ENCODE measurements around the gene NLK.
"Not testable (repeated sequence)": the region's sequence is repeated elsewhere in the genome, so short reads cannot be mapped to it uniquely, and the experiment has no call there.

Gene NLK

DNA sequence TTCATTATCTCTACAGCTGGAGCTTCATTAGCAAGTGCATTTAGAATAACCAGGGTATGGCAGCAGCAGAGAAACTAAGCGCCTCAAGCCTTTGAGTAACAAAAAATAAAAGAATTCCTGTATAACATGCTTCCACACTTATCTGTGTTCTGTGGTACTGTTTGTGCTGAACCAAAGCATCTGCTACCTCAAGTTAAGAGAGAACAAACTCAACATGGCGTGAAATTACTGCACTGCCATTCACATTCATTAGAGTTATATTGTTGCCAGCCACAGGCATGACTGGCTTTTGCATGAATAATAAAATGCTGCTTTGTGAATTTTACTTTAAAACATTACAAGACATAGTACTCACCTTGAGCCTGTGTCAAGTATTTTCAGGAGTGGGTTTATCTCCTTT is 76.6 kb downstream of the NLK start:
- no peak for DNase-seq

GRCh38 chr17:28119560-28119959 is 77.1 kb downstream of the NLK start:
- DNase-seq: no peak

DNA sequence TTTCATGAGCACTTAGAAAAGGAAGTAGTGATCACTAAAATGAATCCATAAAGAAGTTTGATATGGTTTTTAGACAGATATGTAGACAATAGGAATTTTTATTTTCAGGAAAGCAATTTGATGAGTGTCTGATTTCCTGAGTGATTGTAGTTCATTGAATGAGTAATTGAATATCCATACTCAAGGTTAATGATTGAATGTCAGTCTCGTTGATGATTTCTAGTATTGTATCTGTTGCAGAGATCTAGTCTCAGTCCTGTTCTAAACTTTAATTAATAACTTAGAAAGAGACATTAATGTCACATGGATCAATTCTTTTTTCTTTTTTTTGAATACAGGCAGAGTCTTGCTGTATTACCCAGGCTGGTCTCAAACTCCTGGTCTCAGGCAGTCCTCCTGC is 78.3 kb downstream of the NLK start:
- DNase-seq: no peak

DNA sequence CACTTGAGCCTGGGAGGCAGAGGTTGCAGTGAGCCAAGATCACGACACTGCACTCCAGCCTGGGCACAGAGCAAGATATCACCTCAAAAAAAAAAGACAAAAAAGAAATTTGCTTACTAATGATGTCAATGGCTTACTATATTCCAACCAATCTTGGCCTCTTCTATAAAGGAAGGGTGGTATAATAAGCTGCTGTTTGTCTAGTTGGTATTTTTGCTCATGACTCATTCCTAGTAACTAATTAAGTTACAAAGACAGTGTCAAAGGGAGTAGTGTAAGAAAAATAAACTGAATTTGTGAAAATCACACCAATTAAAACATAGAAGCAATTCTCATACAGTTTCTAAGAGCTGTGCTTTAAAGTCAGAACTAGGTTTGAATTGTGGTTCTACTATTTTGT is 82.5 kb downstream of the NLK start:
- no peak for DNase-seq

- DNase-seq: no peak
These were observed 83.3 kb downstream of the NLK start for GRCh38 chr17:28125526-28126378.

- DNase-seq: no peak
These were observed 84.7 kb downstream of the NLK start for GRCh38 chr17:28127196-28127595.

DNA sequence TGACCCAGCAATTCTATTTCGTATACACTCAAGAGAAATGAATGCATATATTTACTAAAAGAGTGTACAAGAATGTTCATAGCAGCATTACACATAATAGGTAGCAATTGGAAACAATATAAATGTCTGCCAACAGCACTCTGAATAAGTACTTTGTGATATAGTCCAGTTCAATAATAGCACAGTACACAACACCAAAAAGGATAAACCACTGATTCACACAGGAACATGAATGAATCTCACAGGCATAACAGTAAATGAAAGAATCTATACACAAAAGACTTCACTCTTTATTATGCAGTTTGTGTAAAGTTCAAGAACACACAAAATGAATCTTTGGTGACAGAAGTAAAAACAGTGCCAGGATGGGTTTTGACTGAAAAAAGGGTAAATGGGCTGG is 86.3 kb downstream of the NLK start:
- DNase-seq: no peak

GRCh38 chr17:28130472-28130871 is 88.0 kb downstream of the NLK start:
- no peak for DNase-seq

DNA sequence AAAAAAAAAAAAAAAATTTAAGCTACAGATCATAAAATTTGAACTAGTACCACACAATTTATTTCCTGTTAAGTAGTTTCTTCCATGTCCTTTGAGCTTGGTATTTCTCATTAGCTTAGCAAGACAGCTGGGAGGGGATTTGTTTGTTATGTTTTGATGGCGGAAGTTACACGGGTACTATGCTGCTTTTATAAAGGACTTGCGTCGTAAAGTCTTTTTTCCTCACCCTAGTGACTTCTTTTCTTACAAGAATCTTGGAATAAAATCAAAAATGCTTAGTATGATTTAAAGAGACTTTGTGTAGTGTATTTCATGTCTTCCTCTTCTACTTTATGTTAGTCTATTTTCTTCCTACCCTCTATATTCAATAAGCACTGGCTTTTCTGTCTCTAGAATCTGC is 89.1 kb downstream of the NLK start:
- no peak for DNase-seq

- DNase-seq: no peak
These were observed 91.1 kb downstream of the NLK start for GRCh38 chr17:28133562-28133970.

DNA sequence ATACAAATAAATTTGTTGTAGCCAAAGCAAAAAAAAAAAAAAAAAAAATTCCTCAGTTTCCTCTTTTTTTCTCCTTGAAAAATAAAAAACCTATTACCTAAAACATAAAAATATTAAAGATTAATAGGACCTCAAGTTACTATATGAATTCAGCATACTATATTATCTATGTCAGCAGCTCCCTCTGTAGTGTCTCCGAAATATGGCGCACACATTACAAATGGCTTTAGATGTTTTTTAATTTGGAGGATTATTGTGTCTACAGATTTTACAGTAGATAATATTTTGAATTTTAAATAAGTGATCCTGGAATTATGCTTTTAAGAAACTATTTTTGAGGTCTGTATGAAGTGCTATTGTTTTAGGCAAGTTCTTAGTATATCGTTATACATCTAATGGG is 94.4 kb downstream of the NLK start:
- no peak for DNase-seq

DNA sequence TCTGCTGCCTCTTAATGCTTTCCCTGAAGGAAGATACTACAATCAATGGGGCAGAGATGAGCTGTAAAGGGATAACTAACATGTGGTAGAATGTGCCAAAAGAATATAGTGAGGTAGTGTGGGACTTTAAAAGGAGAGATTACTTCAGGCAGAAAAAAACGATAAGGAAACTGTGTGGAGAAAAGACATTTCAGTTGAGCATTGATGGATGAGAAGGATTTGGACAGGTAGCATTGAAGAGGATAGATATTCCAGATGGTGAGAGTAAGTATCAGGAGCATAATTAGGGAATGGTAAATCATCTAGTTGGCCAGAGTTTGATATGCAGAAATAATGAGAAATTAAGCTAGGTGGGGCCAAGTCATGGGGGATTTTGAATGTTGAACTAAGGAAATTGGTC is 97.3 kb downstream of the NLK start:
- no peak for DNase-seq

DNA sequence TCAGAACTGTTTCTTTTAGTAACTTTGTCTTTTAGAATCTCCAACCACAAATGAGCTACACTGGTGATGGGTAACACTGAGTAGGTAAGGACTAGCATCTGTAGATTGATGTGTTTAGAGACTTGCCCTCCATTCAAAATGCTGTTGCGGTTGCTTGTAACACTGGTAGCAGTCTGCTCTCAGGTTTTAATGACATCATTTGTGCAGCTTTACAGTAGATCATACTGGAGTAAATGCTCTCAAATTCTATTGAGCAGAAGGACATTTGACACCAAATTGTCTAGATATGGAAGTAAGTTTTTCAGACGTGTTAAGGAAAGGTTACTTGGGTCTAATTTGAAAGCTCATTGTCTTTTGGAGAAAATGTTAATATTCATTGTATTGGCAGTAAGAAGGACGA is 98.8 kb downstream of the NLK start:
- DNase-seq: no peak

DNA sequence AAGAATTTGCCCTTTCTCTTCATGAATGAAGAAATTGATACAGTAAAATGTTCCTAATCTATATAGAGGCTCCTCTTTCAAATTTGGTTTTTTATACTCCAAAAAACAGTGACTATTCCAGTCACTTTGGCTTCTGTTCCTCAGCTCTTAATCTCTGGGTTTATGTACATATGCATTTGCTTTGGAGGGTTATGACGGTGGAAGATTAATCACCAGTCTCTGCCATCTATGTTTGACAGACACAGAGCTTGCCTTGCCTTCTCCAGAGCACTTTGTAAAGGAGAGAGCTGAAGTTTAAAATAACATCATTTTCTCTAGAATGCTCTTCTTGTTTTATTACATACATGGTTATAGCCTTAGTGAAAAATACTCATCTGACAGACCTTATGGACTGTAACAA is 99.3 kb downstream of the NLK start:
- DNase-seq: no peak

DNA sequence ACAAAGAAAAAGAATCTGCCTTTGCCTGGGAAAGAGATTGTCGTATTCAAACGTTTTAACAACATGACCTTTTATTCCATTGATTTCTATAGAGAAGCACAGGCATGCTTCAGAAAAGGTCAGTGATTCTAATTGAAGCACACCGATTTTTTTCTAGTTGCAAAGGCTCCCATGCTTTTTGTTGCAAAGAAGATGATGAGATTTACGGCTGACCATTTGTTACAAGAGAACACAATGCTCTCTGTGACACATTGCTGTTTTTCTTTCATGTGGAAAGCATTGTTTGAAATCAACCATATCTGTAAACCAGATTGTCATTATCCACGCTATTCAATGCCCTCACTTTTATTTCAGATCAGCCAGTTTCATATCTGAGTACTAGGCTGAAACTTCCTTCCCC is 99.8 kb downstream of the NLK start:
- DNase-seq: no peak

GRCh38 chr17:28144019-28144418 is 101.5 kb downstream of the NLK start:
- DNase-seq: no peak

DNA sequence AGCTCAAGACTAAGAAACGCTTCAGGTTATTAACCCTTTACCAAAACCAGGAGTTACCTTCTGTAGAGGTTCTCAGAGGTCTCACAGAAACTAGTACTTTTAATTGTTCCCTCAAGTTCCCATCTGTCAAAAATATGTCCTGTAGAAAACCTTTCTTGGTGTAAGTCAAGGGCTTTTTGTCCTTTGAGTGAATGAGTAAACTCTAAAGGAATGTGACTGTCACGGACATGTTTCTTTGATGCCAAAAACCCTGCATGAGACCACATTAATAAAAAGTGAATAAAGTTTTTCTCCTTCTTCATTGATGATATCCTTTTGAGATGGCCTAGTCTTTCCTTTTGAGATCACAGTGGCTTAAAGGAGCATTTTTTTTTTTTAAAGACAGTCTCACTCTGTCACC is 102.9 kb downstream of the NLK start:
- no peak for DNase-seq

GRCh38 chr17:28147017-28147416 is 104.5 kb downstream of the NLK start:
- DNase-seq: no peak

GRCh38 chr17:28151001-28151400 is 108.5 kb downstream of the NLK start:
- no peak for DNase-seq

DNA sequence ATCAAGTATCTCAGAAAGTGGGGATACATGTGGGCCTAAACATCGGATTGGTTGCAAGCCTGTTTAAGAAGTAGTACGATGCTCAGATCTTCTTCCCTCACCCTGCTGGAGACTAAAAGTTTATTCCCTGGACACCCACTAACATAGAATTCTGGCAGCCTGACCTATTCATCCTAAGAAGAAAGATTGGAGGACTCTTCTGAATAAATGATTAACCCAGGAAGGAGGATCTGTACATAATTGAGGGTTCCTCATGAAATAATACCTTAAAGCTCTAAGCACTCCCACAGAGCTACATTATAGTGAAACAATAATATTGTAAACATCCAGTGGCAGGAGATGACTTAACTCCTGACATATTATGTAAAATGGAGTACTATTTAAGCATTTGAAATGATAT is 111.7 kb downstream of the NLK start:
- no peak for DNase-seq

DNA sequence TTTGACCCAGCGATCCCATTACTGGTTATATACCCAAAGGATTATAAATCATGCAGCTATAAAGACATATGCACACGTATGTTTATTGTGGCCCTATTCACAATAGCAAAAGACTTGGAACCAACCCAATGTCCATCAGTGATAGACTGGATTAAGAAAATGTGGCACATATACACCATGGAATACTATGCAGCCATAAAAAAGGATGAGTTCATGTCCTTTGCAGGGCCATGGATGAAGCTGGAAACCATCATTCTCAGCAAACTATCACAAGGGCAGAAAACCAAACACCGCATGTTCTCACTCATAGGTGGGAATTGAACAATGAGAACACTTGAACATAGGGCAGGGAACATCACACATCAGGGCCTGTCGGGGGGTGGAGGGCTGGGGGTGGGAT is 112.9 kb downstream of the NLK start:
- not testable (repeated sequence) for DNase-seq

- DNase-seq: no peak
These were observed 116.5 kb downstream of the NLK start for GRCh38 chr17:28159004-28159403.

GRCh38 chr17:28159924-28160323 is 117.4 kb downstream of the NLK start:
- DNase-seq: no peak

DNA sequence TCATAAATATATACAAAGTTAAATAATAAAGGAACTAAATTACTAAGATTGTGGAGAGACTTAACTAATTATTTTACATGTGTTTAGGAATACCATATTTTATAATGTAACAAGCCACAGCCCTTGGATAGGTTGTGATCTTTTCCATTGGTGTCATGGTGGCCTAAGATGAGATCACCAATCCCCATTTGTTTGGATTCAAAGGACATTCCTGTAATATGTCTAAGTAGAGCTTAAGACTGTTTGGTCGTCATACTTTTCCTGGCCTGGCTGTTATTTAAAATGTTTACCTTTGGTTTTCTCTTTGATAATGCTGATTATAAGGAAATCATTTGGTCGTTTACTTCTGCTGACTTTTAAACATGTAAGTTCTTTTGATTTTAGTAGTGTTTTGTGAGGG is 118.1 kb downstream of the NLK start:
- DNase-seq: no peak

DNA sequence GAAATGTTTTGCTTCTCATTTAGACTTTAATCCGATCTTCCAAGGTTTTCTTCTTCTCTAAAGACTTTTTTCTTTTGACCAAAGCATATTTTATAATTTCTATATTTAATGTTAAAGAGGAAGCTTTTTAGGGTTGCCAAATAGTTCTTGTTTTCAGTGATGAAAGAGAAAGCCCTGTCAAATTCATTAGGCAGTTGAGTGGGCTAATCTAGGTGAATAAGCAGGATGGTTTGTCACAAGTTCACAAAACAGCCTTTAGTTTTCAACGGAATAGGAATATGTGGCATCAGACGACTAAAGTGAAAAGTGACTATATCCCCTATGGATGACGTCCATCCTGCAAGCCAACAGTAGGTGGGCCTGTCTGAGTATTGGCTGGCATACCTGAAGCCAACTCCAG is 118.8 kb downstream of the NLK start:
- no peak for DNase-seq
